GM21360 (cell line): Measurements from ENCODE around the gene NAA16.
"Not testable (repeated sequence)": the region's sequence is repeated elsewhere in the genome, so short reads cannot be mapped to it uniquely, and the experiment has no call there.

Source experiments
- ATAC-seq: cut with Tn5 transposase; IDR thresholded peaks from one replicate; pipeline ENCODE4 v1.9.1; 2021; ENCODE audit warnings: mild to moderate bottlenecking, moderate library complexity; ENCODE audit not compliant: unreplicated experiment

Gene NAA16

GRCh38 chr13:41352935-41353840, 42.1 kb downstream of the NAA16 start:
- ATAC-seq, result no peak

- no peak for ATAC-seq
Observed at GRCh38 chr13:41354416-41354815, 43.3 kb downstream of the NAA16 start.

GRCh38 chr13:41356385-41356648, 45.2 kb downstream of the NAA16 start:
- not testable (repeated sequence) for ATAC-seq

GRCh38 chr13:41356786-41357185, 45.7 kb downstream of the NAA16 start:
- ATAC-seq, result no peak

- no peak for ATAC-seq
Observed at GRCh38 chr13:41361491-41361890, 50.4 kb downstream of the NAA16 start.

- ATAC-seq, result no peak
Observed at GRCh38 chr13:41364043-41364442, 53.0 kb downstream of the NAA16 start.

GRCh38 chr13:41365631-41366030, 54.6 kb downstream of the NAA16 start:
- ATAC-seq, result no peak

GRCh38 chr13:41370736-41371135, 59.7 kb downstream of the NAA16 start:
- ATAC-seq, result no peak

GRCh38 chr13:41377446-41377845, 66.4 kb downstream of the NAA16 start:
- ATAC-seq, result no peak

- no peak for ATAC-seq
Observed at GRCh38 chr13:41382431-41382830, 71.4 kb downstream of the NAA16 start.

- ATAC-seq, result no peak
Observed at GRCh38 chr13:41383386-41383785, 72.3 kb downstream of the NAA16 start.

GRCh38 chr13:41384749-41385503, 73.9 kb downstream of the NAA16 start:
- no peak for ATAC-seq

GRCh38 chr13:41386211-41386610, 75.1 kb downstream of the NAA16 start:
- ATAC-seq, result no peak

GRCh38 chr13:41387576-41387975, 76.5 kb downstream of the NAA16 start:
- ATAC-seq, result no peak

- ATAC-seq, result no peak
Observed at GRCh38 chr13:41388143-41388881, 77.2 kb downstream of the NAA16 start.

GRCh38 chr13:41389580-41389979, 78.5 kb downstream of the NAA16 start:
- ATAC-seq, result no peak

GRCh38 chr13:41394166-41394565, 83.1 kb downstream of the NAA16 start:
- ATAC-seq, result no peak

GRCh38 chr13:41398494-41399170, 87.6 kb downstream of the NAA16 start:
- ATAC-seq, result no peak

- no peak for ATAC-seq
Observed at GRCh38 chr13:41401366-41401765, 90.3 kb downstream of the NAA16 start.

GRCh38 chr13:41402691-41403511, 91.8 kb downstream of the NAA16 start:
- no peak for ATAC-seq
